ENCODE data around the gene FGF12.

DNA sequence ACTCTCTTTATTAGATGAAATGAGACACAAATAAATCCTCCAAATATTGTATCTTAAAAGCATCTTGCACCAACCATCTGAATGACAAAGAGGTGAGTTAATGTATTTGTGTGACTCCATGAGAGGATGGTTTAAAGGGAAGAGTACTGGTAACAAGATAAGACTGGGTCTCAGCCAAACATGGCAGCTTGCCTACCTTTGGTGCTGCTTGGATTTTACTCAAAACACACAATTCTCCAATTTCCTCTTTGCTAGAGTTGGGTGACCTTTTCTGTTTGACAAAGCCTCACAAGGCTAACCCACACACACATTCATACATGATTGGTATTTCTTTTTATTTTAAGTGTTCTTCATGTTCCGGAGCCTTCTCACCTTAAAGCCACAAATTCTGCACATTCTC, 506.4 kb downstream of the FGF12 start:
- TF ChIP-seq, protein P1, sequence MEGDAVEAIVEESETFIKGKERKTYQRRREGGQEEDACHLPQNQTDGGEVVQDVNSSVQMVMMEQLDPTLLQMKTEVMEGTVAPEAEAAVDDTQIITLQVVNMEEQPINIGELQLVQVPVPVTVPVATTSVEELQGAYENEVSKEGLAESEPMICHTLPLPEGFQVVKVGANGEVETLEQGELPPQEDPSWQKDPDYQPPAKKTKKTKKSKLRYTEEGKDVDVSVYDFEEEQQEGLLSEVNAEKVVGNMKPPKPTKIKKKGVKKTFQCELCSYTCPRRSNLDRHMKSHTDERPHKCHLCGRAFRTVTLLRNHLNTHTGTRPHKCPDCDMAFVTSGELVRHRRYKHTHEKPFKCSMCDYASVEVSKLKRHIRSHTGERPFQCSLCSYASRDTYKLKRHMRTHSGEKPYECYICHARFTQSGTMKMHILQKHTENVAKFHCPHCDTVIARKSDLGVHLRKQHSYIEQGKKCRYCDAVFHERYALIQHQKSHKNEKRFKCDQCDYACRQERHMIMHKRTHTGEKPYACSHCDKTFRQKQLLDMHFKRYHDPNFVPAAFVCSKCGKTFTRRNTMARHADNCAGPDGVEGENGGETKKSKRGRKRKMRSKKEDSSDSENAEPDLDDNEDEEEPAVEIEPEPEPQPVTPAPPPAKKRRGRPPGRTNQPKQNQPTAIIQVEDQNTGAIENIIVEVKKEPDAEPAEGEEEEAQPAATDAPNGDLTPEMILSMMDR (IDR thresholded peaks at IDR 0.05) = no peak
- TF ChIP-seq POLR2A (IDR thresholded peaks at IDR 0.05) = no peak

All from breast epithelium (tissue), 3 donors.